K562 (cell line): ENCODE measurements around the gene QRFP.

Source experiments
- CREB3 ChIP-seq: fragments of 450-650 bp; conservative IDR thresholded peaks from 2 replicates; pipeline ENCODE4 v1.6.1; 2016; ENCODE audit warnings: missing genetic modification characterization, low read depth, mild to moderate bottlenecking, missing compliant biosample characterization, moderate library complexity
- CREM ChIP-seq: IDR thresholded peaks from 2 replicates; pipeline ENCODE4 v1.6.1; 2014; ENCODE audit warnings: antibody characterized with exemption, low read depth
- CTCF ChIP-seq, 3 experiments: IDR thresholded peaks in 2 of 3; conservative IDR thresholded peaks in 1 of 3; 2 replicates each; pipeline ENCODE4 v1.5.1; 2011 to 2012; ENCODE audit warnings: low read length in 3 of 3, mild to moderate bottlenecking in 3 of 3, control low read depth in 2 of 3, improper control_type of control experiment in 1 of 3, inconsistent platforms in 1 of 3, low read depth in 1 of 3, mixed read lengths in 1 of 3, moderate library complexity in 1 of 3; ENCODE audit not compliant: insufficient read depth in 2 of 3
- EP300 ChIP-seq: IDR thresholded peaks from 2 replicates; pipeline ENCODE4 v1.6.1; 2012; ENCODE audit warnings: low read length, improper control_type of control experiment
- HMGXB4 ChIP-seq: sonication (generic); formaldehyde crosslinking; IDR thresholded peaks from 2 replicates; pipeline ENCODE4 v1.8.1; 2023; ENCODE audit warnings: mild to moderate bottlenecking, missing genetic modification reagents
- NCOA2 ChIP-seq, 2 experiments: fragments of 450-650 bp; IDR thresholded peaks; 2 replicates each; pipeline ENCODE4 v1.6.1; 2018; ENCODE audit warnings: mild to moderate bottlenecking in 2 of 2, moderate library complexity in 1 of 2; ENCODE audit not compliant: partially characterized antibody in 2 of 2
- POLR2A ChIP-seq: fragments of 450-650 bp; conservative IDR thresholded peaks from 2 replicates; pipeline ENCODE4 v1.6.1; 2016
- PURB ChIP-seq: sonication (generic); formaldehyde crosslinking; IDR thresholded peaks from 2 replicates; pipeline ENCODE4 v1.9.0; 2021; ENCODE audit warnings: low read depth, mild to moderate bottlenecking, missing genetic modification reagents
- U2AF2 ChIP-seq: fragments of 200-400 bp; formaldehyde crosslinking; optimal IDR thresholded peaks from 2 replicates; pipeline ENCODE3; 2017; ENCODE audit warnings: low read depth, mild to moderate bottlenecking, low read length
- XRCC5 ChIP-seq: fragments of 200-400 bp; formaldehyde crosslinking; IDR thresholded peaks from 2 replicates; pipeline ENCODE4 v1.6.1; 2017; ENCODE audit warnings: low read depth, mild to moderate bottlenecking, low read length
- ZFP1 ChIP-seq: fragments of 450-650 bp; formaldehyde crosslinking; IDR thresholded peaks from 2 replicates; pipeline ENCODE4 v1.4.0; 2020; ENCODE audit warnings: mild to moderate bottlenecking, mixed read lengths
- ZNF217 ChIP-seq: sonication (generic); formaldehyde crosslinking; IDR thresholded peaks from 2 replicates; pipeline ENCODE4 v1.8.0; 2022; ENCODE audit warnings: mild to moderate bottlenecking, missing genetic modification reagents
- ZNF785 ChIP-seq: fragments of 250-450 bp; sonication (Bioruptor Pico); IDR thresholded peaks from 2 replicates; pipeline ENCODE4 v1.4.0; 2020; ENCODE audit warnings: mild to moderate bottlenecking

GRCh38 chr9:130872912-130873503 lies 23.6 kb downstream of the QRFP start:
- no peak for TF ChIP-seq CTCF (IDR thresholded peaks at IDR 0.05 in 2 of 3, conservative IDR thresholded peaks at IDR 0.05 in 1 of 3; ENCODE audit: insufficient read depth in 2 of 3, low read depth in 1 of 3, low read length in 3 of 3)
- no peak for TF ChIP-seq XRCC5
- no peak for TF ChIP-seq NCOA2 (IDR thresholded peaks at IDR 0.05; ENCODE audit: partially characterized antibody in 2 of 2)
- no peak for TF ChIP-seq ZNF217
- TF ChIP-seq POLR2A: no peak
- TF ChIP-seq ZNF785 (CRISPR knock-in tag): no peak
- no peak for TF ChIP-seq CREM
- no peak for TF ChIP-seq CREB3 (tag)
- TF ChIP-seq EP300: no peak
- no peak for TF ChIP-seq PURB (CRISPR knock-in tag)
- no peak; the same call in 1 of the 2 replicates for TF ChIP-seq HMGXB4
- TF ChIP-seq ZFP1 (CRISPR knock-in tag): no peak
- TF ChIP-seq U2AF2: no peak
